ENCODE results near the gene GPD1L.

GRCh38 chr3:32095431-32095830 lies 11.0 kb upstream of the GPD1L start:
- TF ChIP-seq POLR2A (IDR thresholded peaks at IDR 0.05): no peak
- TF ChIP-seq CTCF (IDR thresholded peaks at IDR 0.05): no peak
- no peak for TF ChIP-seq EP300 (IDR thresholded peaks at IDR 0.05)
